Spinal cord (tissue), 10 donors: Measurements from ENCODE around the gene ILKAP. TPM values are rescaled to one million over a fixed set of nuclear protein-coding genes. Genes with fewer than 3 reads are reported as not detected.

ENCODE experiments used
- DNase-seq, 6 donors: peaks; one replicate each; pipeline versions ENCODE4 v3.0.0 to v3.0.0-alpha.2; 2013 to 2015; ENCODE audit warnings: low spot score in 6 of 6, low read depth in 4 of 6
- H3K27ac ChIP-seq: one replicate; pipeline ENCODE4 v1.5.1; 2013; ENCODE audit warnings: low read depth, low read length, control low read depth
- H3K27me3 ChIP-seq: one replicate; pipeline ENCODE4 v1.6.1; 2013; ENCODE audit warnings: low read length; ENCODE audit not compliant: control insufficient read depth, insufficient read depth
- H3K36me3 ChIP-seq: one replicate; pipeline ENCODE4 v1.6.1; 2013; ENCODE audit warnings: low read length; ENCODE audit not compliant: control insufficient read depth, insufficient read depth
- H3K4me1 ChIP-seq: one replicate; pipeline ENCODE4 v1.6.1; 2013; ENCODE audit warnings: low read length; ENCODE audit not compliant: control insufficient read depth, insufficient read depth
- H3K4me3 ChIP-seq: one replicate; pipeline ENCODE4 v1.5.1; 2013; ENCODE audit warnings: low read depth, low read length, control low read depth
- H3K9me3 ChIP-seq: one replicate; pipeline ENCODE4 v1.6.1; 2013; ENCODE audit warnings: low read length; ENCODE audit not compliant: control insufficient read depth, insufficient read depth
- WGBS: methylation state at CpG from one replicate; pipeline ENCODE4 v1.1.5; 2013; ENCODE audit warnings: missing lambda C conversion rate; ENCODE audit not compliant: insufficient coverage; 5-methylcytosine and 5-hydroxymethylcytosine counted together
- polyA plus RNA-seq, 2 donors: library from polyadenylated mRNA; unstranded; fragments of 120-200 nt; gene quantifications; one replicate each; pipeline ENCODE4 v1.2.1, GENCODE V29; 2013; ENCODE audit not compliant: insufficient read length in 2 of 2
- total RNA-seq, 2 donors: library from RNA; depleted of rRNA in 1 of 2; stranded (reverse); fragments of 120-200 nt in 1 of 2; fragments of >200 nt in 1 of 2; gene quantifications; one replicate each; pipeline versions ENCODE4 v1.2.3 to v1.2.4, GENCODE V29; 2013 to 2014
- donor health status: healthy.

Gene ILKAP
- total and polyA plus RNA-seq, 4 donors, result 29.4 to 65.8 (median 43.5) TPM

- no peak overlapping the region for H3K4me3 ChIP-seq
- H3K27me3 ChIP-seq, result no peaks in the 10 kb centered on the region
- 91% methylated on average over 8 of the region's 11 CpGs for WGBS
- H3K27ac ChIP-seq, result no peak overlapping the region
- H3K36me3 ChIP-seq, result peaks cover 12% of the 10 kb centered on the region
- no peak for DNase-seq
- H3K4me1 ChIP-seq, result peaks cover 38% of the 10 kb centered on the region
- H3K9me3 ChIP-seq, result no peaks in the 10 kb centered on the region
These were observed 34.1 kb upstream of the ILKAP start for GRCh38 chr2:238237431-238238135.

DNA sequence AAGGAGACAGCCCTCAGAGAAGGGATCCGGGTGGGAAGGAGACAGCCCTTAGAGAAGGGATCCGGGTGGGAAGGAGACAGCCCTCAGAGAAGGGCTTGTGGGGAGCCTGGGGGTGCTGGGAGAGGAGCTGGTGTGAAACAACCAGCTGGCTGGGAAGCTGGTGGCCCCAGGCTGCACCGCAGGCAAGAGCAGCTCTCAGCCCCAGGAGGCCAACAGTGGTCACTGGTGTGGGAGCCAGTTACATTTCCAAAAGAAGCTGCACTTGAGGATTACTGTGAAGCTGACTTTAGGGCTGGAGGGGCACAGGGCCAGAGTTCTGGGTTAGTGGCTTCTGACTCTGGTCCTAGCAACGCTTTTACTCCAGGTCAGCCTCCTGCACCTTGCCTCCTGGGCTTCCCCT, 33.1 kb upstream of the ILKAP start:
- Histone ChIP-seq H3K27ac (no peak overlapping the region), H3K9me3 (no peaks in the 10 kb centered on the region), H3K27me3 (no peaks in the 10 kb centered on the region), H3K4me1 (peaks cover 38% of the 10 kb centered on the region), H3K4me3 (no peak overlapping the region), H3K36me3 (peaks cover 12% of the 10 kb centered on the region)
- no peak for DNase-seq
- WGBS, result 88% methylated on average over 3 of the region's 4 CpGs

GRCh38 chr2:238235856-238236255, 32.4 kb upstream of the ILKAP start:
- Histone ChIP-seq H3K36me3 (peaks cover 12% of the 10 kb centered on the region), H3K27me3 (no peaks in the 10 kb centered on the region), H3K9me3 (no peaks in the 10 kb centered on the region), H3K27ac (no peak overlapping the region), H3K4me1 (peaks cover 39% of the 10 kb centered on the region), H3K4me3 (no peak overlapping the region)
- WGBS, result 88% methylated on average over 6 of the region's 7 CpGs
- DNase-seq, result no peak

- Histone ChIP-seq H3K4me1 (peaks cover 35% of the 10 kb centered on the region), H3K9me3 (no peaks in the 10 kb centered on the region), H3K27ac (no peak overlapping the region), H3K27me3 (no peaks in the 10 kb centered on the region), H3K4me3 (no peak overlapping the region), H3K36me3 (peaks cover 12% of the 10 kb centered on the region)
- DNase-seq, result no peak
- 93% methylated on average over 11 of the region's 11 CpGs for WGBS
These were observed 31.8 kb upstream of the ILKAP start for GRCh38 chr2:238235331-238235732.

- Histone ChIP-seq H3K9me3 (no peaks in the 10 kb centered on the region), H3K4me3 (no peak overlapping the region), H3K27me3 (no peaks in the 10 kb centered on the region), H3K27ac (no peak overlapping the region), H3K4me1 (peaks cover 43% of the 10 kb centered on the region), H3K36me3 (peaks cover 8% of the 10 kb centered on the region)
- WGBS, result 91% methylated on average over 6 of the region's 12 CpGs
- DNase-seq, result no peak
These were observed 30.1 kb upstream of the ILKAP start for GRCh38 chr2:238233625-238234024.

DNA sequence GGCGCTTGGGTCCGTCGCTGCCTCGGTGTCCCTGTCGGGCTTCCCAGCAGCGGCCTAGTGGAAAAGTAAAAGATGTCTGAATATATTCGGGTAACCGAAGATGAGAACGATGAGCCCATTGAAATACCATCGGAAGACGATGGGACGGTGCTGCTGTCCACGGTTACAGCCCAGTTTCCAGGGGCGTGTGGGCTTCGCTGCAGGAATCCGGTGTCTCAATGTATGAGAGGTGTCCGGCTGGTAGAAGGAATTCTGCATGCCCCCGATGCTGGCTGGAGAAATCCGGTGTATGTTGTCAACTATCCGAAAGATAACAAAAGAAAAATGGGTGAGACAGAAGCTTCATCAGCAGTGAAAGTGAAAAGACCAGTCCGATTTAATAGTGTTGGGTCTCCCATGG, 28.3 kb upstream of the ILKAP start:
- Histone ChIP-seq H3K4me1 (peaks cover 50% of the 10 kb centered on the region), H3K36me3 (peaks cover 12% of the 10 kb centered on the region), H3K4me3 (peak overlapping the region; percentile 80), H3K27me3 (no peaks in the 10 kb centered on the region), H3K27ac (no peak overlapping the region), H3K9me3 (no peaks in the 10 kb centered on the region)
- no peak for DNase-seq
- WGBS, result 47% methylated on average over 21 of the region's 21 CpGs

- WGBS, result 2% methylated on average over 46 of the region's 46 CpGs
- DNase-seq, result peak in 2 of 6 donors; percentile 88 to 91
- Histone ChIP-seq H3K9me3 (no peaks in the 10 kb centered on the region), H3K36me3 (peaks cover 13% of the 10 kb centered on the region), H3K27ac (peak overlapping the region; percentile 47), H3K4me3 (peak overlapping the region; percentile 80), H3K4me1 (peaks cover 53% of the 10 kb centered on the region), H3K27me3 (no peaks in the 10 kb centered on the region)
These were observed 27.8 kb upstream of the ILKAP start for GRCh38 chr2:238231251-238231793.

- H3K9me3 ChIP-seq, result no peaks in the 10 kb centered on the region
- no peaks in the 10 kb centered on the region for H3K27me3 ChIP-seq
- whole genome bisulfite sequencing, result 76% methylated on average over 5 of the region's 5 CpGs
- H3K4me3 ChIP-seq, result peak overlapping the region; percentile 80
- DNase-seq, result no peak
- peaks cover 59% of the 10 kb centered on the region for H3K4me1 ChIP-seq
- peaks cover 19% of the 10 kb centered on the region for H3K36me3 ChIP-seq
- no peak overlapping the region for H3K27ac ChIP-seq
These were observed 27.2 kb upstream of the ILKAP start for GRCh38 chr2:238230699-238231098.

GRCh38 chr2:238228700-238229099, 25.2 kb upstream of the ILKAP start:
- H3K4me1 ChIP-seq, result peaks cover 63% of the 10 kb centered on the region
- WGBS, result 37% methylated on average over 4 of the region's 4 CpGs
- H3K4me3 ChIP-seq, result no peak overlapping the region
- H3K27ac ChIP-seq, result peak overlapping the region; percentile 71
- no peaks in the 10 kb centered on the region for H3K9me3 ChIP-seq
- peaks cover 31% of the 10 kb centered on the region for H3K36me3 ChIP-seq
- DNase-seq, result peak in 1 of 6 donors; percentile 31
- H3K27me3 ChIP-seq, result no peaks in the 10 kb centered on the region

DNA sequence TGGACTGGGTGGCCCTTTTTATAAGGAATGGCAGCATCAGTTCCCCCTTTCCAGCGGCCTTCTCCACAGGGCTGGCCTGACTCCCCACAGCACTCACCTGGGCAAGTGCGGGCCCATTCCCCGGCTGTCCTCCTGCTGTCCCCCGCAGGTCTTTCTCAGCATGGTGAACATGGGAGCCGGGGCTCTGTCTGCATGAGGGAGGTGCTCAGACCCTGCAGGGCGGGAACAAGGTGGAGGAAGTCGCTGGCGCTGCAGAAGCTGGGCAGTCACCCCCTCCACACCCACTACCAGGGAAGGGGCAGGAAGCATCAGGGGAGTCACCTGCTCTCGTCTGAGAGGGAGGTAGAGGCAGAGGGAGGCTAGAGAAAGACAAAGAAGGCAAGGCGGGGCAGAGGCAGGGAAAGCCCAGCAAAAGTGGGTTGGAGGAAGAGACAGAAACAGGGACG, 24.1 kb upstream of the ILKAP start:
- 65% methylated on average over 7 of the region's 11 CpGs for WGBS
- Histone ChIP-seq H3K27ac (no peak overlapping the region), H3K9me3 (no peaks in the 10 kb centered on the region), H3K27me3 (no peaks in the 10 kb centered on the region), H3K4me1 (peaks cover 63% of the 10 kb centered on the region), H3K36me3 (peaks cover 31% of the 10 kb centered on the region), H3K4me3 (no peak overlapping the region)
- no peak for DNase-seq
